ENCODE results near the gene CDH23.

DNA sequence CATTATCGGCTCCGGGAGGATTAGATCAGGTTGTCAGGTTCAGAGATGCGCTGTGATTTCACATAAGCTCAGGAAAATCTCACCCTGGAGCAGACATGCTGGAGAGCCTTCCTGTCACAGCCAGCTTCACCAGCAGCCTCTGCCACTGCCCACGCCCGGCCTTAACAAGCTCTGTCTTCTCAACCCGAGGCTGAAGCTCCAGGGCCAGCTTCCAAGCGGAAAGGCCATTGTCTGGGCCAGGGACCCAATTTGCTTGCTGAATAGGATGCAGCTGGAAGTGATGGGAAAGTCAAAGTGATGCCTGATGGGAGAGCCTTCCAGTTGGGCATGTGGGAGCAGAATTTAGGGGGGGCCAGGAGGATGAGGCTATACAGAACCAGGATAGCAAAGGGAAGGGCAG, 286.6 kb downstream of the CDH23 start:
- no peak for TF ChIP-seq POLR2A (IDR thresholded peaks at IDR 0.05; ENCODE audit: low read length)
- no peak for TF ChIP-seq GATA1 (IDR thresholded peaks at IDR 0.05; ENCODE audit: low read depth, low read length)

Data from erythroblast (primary cell).